H9 (cell line): Measurements from ENCODE around the gene MIEF1. TPM values are rescaled to one million over a fixed set of nuclear protein-coding genes. Genes with fewer than 3 reads are reported as not detected.

Experiments used
- DNase-seq: peaks from one replicate; pipeline ENCODE4 v3.0.0-alpha.2; 2017
- H2AFZ ChIP-seq: one replicate; pipeline ENCODE4 v1.6.1; 2013; ENCODE audit warnings: mild to moderate bottlenecking, low read length, control low read depth, moderate library complexity
- H2AK5ac ChIP-seq: 2 replicates; pipeline ENCODE4 v1.6.1; 2013; ENCODE audit warnings: low read length, control low read depth, mixed read lengths; ENCODE audit not compliant: insufficient read length
- H2BK120ac ChIP-seq: one replicate; pipeline ENCODE4 v1.6.1; 2013; ENCODE audit warnings: low read depth, mild to moderate bottlenecking, low read length, control low read depth, inconsistent platforms; ENCODE audit not compliant: poor library complexity, severe bottlenecking
- H2BK12ac ChIP-seq: 2 replicates; pipeline ENCODE4 v1.6.1; 2013; ENCODE audit warnings: low read length, control low read depth, mixed read lengths, low read depth; ENCODE audit not compliant: insufficient read length
- H2BK15ac ChIP-seq: 2 replicates; pipeline ENCODE4 v1.6.1; 2013; ENCODE audit warnings: low read depth, low read length, control low read depth
- H2BK20ac ChIP-seq: one replicate; pipeline ENCODE4 v1.6.1; 2013; ENCODE audit warnings: low read depth, mild to moderate bottlenecking, low read length, control low read depth, inconsistent platforms; ENCODE audit not compliant: poor library complexity, severe bottlenecking
- H2BK5ac ChIP-seq: 2 replicates; pipeline ENCODE4 v1.6.1; 2013; ENCODE audit warnings: low read length, control low read depth, mixed read lengths; ENCODE audit not compliant: insufficient read length
- H3K14ac ChIP-seq: 2 replicates; pipeline ENCODE4 v1.6.1; 2013; ENCODE audit warnings: low read length, control low read depth; ENCODE audit not compliant: insufficient read depth
- H3K18ac ChIP-seq: 2 replicates; pipeline ENCODE4 v1.6.1; 2013; ENCODE audit warnings: low read depth, mild to moderate bottlenecking, mixed read lengths, low read length, control low read depth; ENCODE audit not compliant: insufficient read length
- H3K23ac ChIP-seq: 2 replicates; pipeline ENCODE4 v1.6.1; 2013; ENCODE audit warnings: low read length, control low read depth, mixed read lengths, low read depth; ENCODE audit not compliant: insufficient read length
- H3K23me2 ChIP-seq: 2 replicates; pipeline ENCODE4 v1.6.1; 2013; ENCODE audit warnings: low read depth, mild to moderate bottlenecking, mixed read lengths, low read length, control low read depth; ENCODE audit not compliant: insufficient read length, poor library complexity, severe bottlenecking
- H3K27ac ChIP-seq: 2 replicates; pipeline ENCODE4 v1.5.1; 2013; ENCODE audit warnings: low read length, control low read depth, mixed read lengths, low read depth; ENCODE audit not compliant: insufficient read length
- H3K27me3 ChIP-seq: 2 replicates; pipeline ENCODE4 v1.6.1; 2013; ENCODE audit warnings: low read length, control low read depth, inconsistent platforms; ENCODE audit not compliant: insufficient read depth
- H3K4ac ChIP-seq: 2 replicates; pipeline ENCODE4 v1.6.1; 2013; ENCODE audit warnings: low read depth, mild to moderate bottlenecking, control low read depth, inconsistent platforms, low read length, moderate library complexity
- H3K4me1 ChIP-seq: 2 replicates; pipeline ENCODE4 v1.6.1; 2013; ENCODE audit warnings: low read length, control low read depth, inconsistent platforms; ENCODE audit not compliant: insufficient read depth
- H3K4me2 ChIP-seq: 2 replicates; pipeline ENCODE4 v1.6.1; 2013; ENCODE audit warnings: low read length, control low read depth, mixed read lengths; ENCODE audit not compliant: insufficient read length, insufficient read depth
- H3K56ac ChIP-seq: 2 replicates; pipeline ENCODE4 v1.6.1; 2013; ENCODE audit warnings: low read depth, mild to moderate bottlenecking, mixed read lengths, low read length, control low read depth; ENCODE audit not compliant: insufficient read length
- H3K79me1 ChIP-seq: 2 replicates; pipeline ENCODE4 v1.6.1; 2013; ENCODE audit warnings: low read depth, mild to moderate bottlenecking, moderate library complexity, low read length, control low read depth, inconsistent platforms; ENCODE audit not compliant: insufficient read depth, poor library complexity, severe bottlenecking
- H3K79me2 ChIP-seq: 2 replicates; pipeline ENCODE4 v1.6.1; 2013; ENCODE audit warnings: low read length, control low read depth, inconsistent platforms; ENCODE audit not compliant: insufficient read depth
- H3K9ac ChIP-seq: 2 replicates; pipeline ENCODE4 v1.6.1; 2013; ENCODE audit warnings: low read length, control low read depth, mixed read lengths; ENCODE audit not compliant: insufficient read length; ENCODE audit errors: extremely low read depth
- H3K9me3 ChIP-seq: one replicate; pipeline ENCODE4 v1.6.1; 2013; ENCODE audit warnings: low read depth, low read length, inconsistent platforms; ENCODE audit not compliant: control insufficient read depth
- H3T11ph ChIP-seq: one replicate; pipeline ENCODE4 v1.6.1; 2013; ENCODE audit warnings: mild to moderate bottlenecking, low read length, control low read depth, inconsistent platforms
- H4K20me1 ChIP-seq: one replicate; pipeline ENCODE4 v1.6.1; 2013; ENCODE audit not compliant: control insufficient read depth, insufficient read length, insufficient read depth
- H4K5ac ChIP-seq: 2 replicates; pipeline ENCODE4 v1.6.1; 2013; ENCODE audit warnings: low read depth, mild to moderate bottlenecking, mixed read lengths, low read length, control low read depth; ENCODE audit not compliant: insufficient read length
- H4K8ac ChIP-seq: replicated peaks from 2 replicates; pipeline ENCODE4 v1.6.1; 2013; ENCODE audit warnings: low read length, control low read depth, mixed read lengths, low read depth; ENCODE audit not compliant: insufficient read length
- H4K91ac ChIP-seq: 2 replicates; pipeline ENCODE4 v1.6.1; 2013; ENCODE audit warnings: low read depth, mild to moderate bottlenecking, moderate library complexity, mixed read lengths, low read length, control low read depth; ENCODE audit not compliant: insufficient read length
- H3K27ac Mint-ChIP-seq, 3 experiments: 2 replicates in 2 of 3; 3 replicates in 1 of 3; pipeline ENCODE4 v1.8.0; 2020 to 2021; ENCODE audit warnings: mixed read lengths in 3 of 3, mild to moderate bottlenecking in 1 of 3, moderate library complexity in 1 of 3
- H3K27me3 Mint-ChIP-seq: 2 replicates; pipeline ENCODE4 v1.8.0; 2021; ENCODE audit warnings: low read depth, mild to moderate bottlenecking, moderate library complexity, mixed read lengths
- H3K36me3 Mint-ChIP-seq, 3 experiments: 2 replicates in 2 of 3; 3 replicates in 1 of 3; pipeline ENCODE4 v1.8.0; 2020 to 2021; ENCODE audit warnings: low read depth in 3 of 3, mixed read lengths in 3 of 3; ENCODE audit not compliant: insufficient read depth in 1 of 3
- H3K4me1 Mint-ChIP-seq, 2 experiments: 2 replicates each; pipeline ENCODE4 v1.8.0; 2020; ENCODE audit warnings: mixed read lengths in 2 of 2
- H3K4me3 Mint-ChIP-seq, 2 experiments: 2 replicates in 1 of 2; 3 replicates in 1 of 2; pipeline ENCODE4 v1.8.0; 2020 to 2021; ENCODE audit warnings: mild to moderate bottlenecking in 2 of 2, mixed read lengths in 2 of 2, moderate library complexity in 1 of 2
- H3K9me3 Mint-ChIP-seq, 2 experiments: 2 replicates in 1 of 2; 3 replicates in 1 of 2; pipeline ENCODE4 v1.8.0; 2020; ENCODE audit warnings: mild to moderate bottlenecking in 2 of 2, mixed read lengths in 2 of 2, moderate library complexity in 1 of 2
- WGBS: extraction: QIAGEN DNeasy Blood & Tissue Kit; methylation state at CpG from one replicate; pipeline ENCODE4 v1.1.7; 2013; ENCODE audit warnings: missing lambda C conversion rate, low lambda C conversion rate, mixed read lengths; ENCODE audit not compliant: insufficient read length; ENCODE audit errors: extremely low coverage; 5-methylcytosine and 5-hydroxymethylcytosine counted together
- total RNA-seq: library from RNA; stranded (reverse); gene quantifications from 2 replicates; pipeline ENCODE4 v1.2.1, GENCODE V29; 2021
- TF ChIP-seq, protein P1 (sequence below): fragments of 200-600 bp; sonication (generic); conservative IDR thresholded peaks from 3 replicates; pipeline ENCODE4 v1.8.0; 2021; ENCODE audit warnings: antibody characterized with exemption, mild to moderate bottlenecking

Gene MIEF1
- total RNA-seq, 1 experiment from 2014 or later, result 32.6 TPM

DNA sequence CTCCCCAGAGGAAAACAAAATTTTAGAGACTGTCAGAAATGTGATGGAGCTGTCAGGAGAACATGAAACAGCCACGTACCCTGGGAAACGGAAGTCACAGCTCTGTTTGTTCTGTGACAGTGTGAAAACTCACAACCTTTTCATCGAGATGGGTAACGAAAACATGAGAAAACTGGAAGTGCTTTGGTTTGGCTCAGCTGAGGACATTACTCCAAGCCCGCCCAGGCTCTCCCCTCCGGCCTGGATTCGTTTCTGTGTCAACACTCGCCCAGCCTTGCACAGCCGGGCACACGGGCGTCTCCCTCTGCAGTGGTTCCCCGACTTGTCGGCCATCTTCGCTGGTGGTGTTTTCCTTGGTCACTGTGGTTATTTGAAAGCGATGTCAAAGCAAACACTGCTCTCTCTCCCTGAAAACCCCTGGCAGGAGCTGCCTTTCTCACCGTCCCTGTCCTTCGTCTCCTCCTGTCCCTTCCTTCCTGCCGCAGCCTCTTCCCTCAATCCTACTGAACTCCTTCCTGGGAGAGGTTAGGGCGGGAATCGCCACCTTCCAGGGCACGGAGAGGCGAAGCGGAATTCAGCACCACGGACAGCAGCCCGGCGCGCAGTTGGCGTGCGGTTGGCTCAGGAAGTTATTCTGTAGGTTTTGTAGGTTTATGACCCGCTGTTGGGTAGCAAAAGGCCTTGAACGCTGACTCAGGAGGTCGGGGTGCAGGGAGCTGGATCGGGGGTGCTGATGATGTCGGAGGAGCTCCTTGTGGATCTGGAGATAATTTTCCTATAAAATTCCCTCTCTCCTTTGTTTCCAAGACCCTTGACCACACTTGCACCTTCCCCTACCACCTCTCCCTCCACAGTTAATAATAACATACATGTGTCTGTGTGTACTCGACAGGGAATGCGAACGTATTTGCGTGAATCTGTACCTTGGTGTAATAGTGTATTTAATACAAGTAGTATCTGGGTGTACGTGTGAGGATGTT is 43.6 kb downstream of the MIEF1 start:
- Histone ChIP-seq H3K4me1 (no peaks in the 10 kb centered on the region), H3K9ac (no peak overlapping the region), H2BK15ac (no peak overlapping the region), H3K56ac (no peak overlapping the region), H3K79me1 (no peaks in the 10 kb centered on the region), H3K23ac (no peak overlapping the region), H2BK5ac (no peak overlapping the region), H3K18ac (no peak overlapping the region), H2AFZ (no peak overlapping the region), H2AK5ac (no peak overlapping the region), H3K27ac (no peak overlapping the region), H3K79me2 (no peaks in the 10 kb centered on the region), H2BK12ac (no peak overlapping the region), H3K4me2 (peak overlapping the region; percentile 34), H3K27me3 (no peaks in the 10 kb centered on the region; the same call in 1 of the 2 replicates), H2BK120ac (no peak overlapping the region), H4K20me1 (no peaks in the 10 kb centered on the region), H4K5ac (no peak overlapping the region), H4K8ac (no peak overlapping the region), H3K9me3 (no peaks in the 10 kb centered on the region), H3K4ac (no peak overlapping the region), H2BK20ac (no peak overlapping the region), H3K23me2 (no peaks in the 10 kb centered on the region), H4K91ac (no peak overlapping the region), H3T11ph (no peak overlapping the region), H3K14ac (no peak overlapping the region)
- TF ChIP-seq, protein P1, sequence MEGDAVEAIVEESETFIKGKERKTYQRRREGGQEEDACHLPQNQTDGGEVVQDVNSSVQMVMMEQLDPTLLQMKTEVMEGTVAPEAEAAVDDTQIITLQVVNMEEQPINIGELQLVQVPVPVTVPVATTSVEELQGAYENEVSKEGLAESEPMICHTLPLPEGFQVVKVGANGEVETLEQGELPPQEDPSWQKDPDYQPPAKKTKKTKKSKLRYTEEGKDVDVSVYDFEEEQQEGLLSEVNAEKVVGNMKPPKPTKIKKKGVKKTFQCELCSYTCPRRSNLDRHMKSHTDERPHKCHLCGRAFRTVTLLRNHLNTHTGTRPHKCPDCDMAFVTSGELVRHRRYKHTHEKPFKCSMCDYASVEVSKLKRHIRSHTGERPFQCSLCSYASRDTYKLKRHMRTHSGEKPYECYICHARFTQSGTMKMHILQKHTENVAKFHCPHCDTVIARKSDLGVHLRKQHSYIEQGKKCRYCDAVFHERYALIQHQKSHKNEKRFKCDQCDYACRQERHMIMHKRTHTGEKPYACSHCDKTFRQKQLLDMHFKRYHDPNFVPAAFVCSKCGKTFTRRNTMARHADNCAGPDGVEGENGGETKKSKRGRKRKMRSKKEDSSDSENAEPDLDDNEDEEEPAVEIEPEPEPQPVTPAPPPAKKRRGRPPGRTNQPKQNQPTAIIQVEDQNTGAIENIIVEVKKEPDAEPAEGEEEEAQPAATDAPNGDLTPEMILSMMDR, result no peak
- no peak overlapping the region for H3K27ac Mint-ChIP-seq
- H3K9me3 Mint-ChIP-seq, result no peaks in the 10 kb centered on the region
- no CpG with 5 or more reads among the region's 39 CpGs for WGBS
- DNase-seq, result peak; percentile 83
- H3K27me3 Mint-ChIP-seq, result peaks cover 79% of the 10 kb centered on the region
- peak overlapping the region in 1 of 2 experiments; percentile 22; a peak in 2 of 5 replicates for H3K4me3 Mint-ChIP-seq
- peaks cover 10 to 16% of the 10 kb centered on the region in 2 experiments for H3K4me1 Mint-ChIP-seq
- no peaks in the 10 kb centered on the region for H3K36me3 Mint-ChIP-seq
